ENCODE data around the gene SCFD2.

Gene SCFD2

GRCh38 chr4:53377319-53378170, 11.7 kb upstream of the SCFD2 start, which contains the start of gene FIP1L1:
TSS of gene FIP1L1 (plus strand) at chr4:53377641. CDS start at chr4:53377839, 198 bp downstream.
- TF ChIP-seq GABPA (IDR thresholded peaks at IDR 0.05; ENCODE audit: low read depth) = peak; percentile 79
- TF ChIP-seq REST (IDR thresholded peaks at IDR 0.05; ENCODE audit: insufficient replicate concordance, low read depth) = no peak
- peak; percentile 91 for TF ChIP-seq POLR2AphosphoS5 (IDR thresholded peaks at IDR 0.05; ENCODE audit: low read depth)
- TF ChIP-seq SPI1 (IDR thresholded peaks at IDR 0.05; ENCODE audit: borderline replicate concordance, low read depth) = peak; percentile 54; the same call in 1 of the 2 replicates
- TF ChIP-seq CTCF (IDR thresholded peaks at IDR 0.05; ENCODE audit: insufficient read depth, low read length) = no peak
- Histone ChIP-seq H3K27ac (replicated peaks) (peak within 1 kb of the TSS; percentile 83), H3K27me3 (ENCODE audit: insufficient read depth, poor library complexity, severe bottlenecking) (no peaks in the 10 kb centered on the region), H3K4me3 (replicated peaks; ENCODE audit: insufficient read depth, low read length) (peak within 1 kb of the TSS; percentile 81)
- DNase-seq (ENCODE audit: low read depth in 1 of 2, low spot score in 1 of 2) = peak; percentile 90 to 94

GRCh38 chr4:53376900-53377299, 11.0 kb upstream of the SCFD2 start:
- peak overlapping the region; percentile 83 for H3K27ac ChIP-seq (replicated peaks)
- H3K27me3 ChIP-seq (ENCODE audit: insufficient read depth, poor library complexity, severe bottlenecking) = no peaks in the 10 kb centered on the region
- no peak for DNase-seq (ENCODE audit: low read depth in 1 of 2, low spot score in 1 of 2)
- peak; percentile 61; the same call in 1 of the 2 replicates for TF ChIP-seq SPI1 (IDR thresholded peaks at IDR 0.05; ENCODE audit: borderline replicate concordance, low read depth)
- TF ChIP-seq REST (IDR thresholded peaks at IDR 0.05; ENCODE audit: insufficient replicate concordance, low read depth) = no peak
- no peak for TF ChIP-seq POLR2AphosphoS5 (IDR thresholded peaks at IDR 0.05; ENCODE audit: low read depth)
- no peak for TF ChIP-seq CTCF (IDR thresholded peaks at IDR 0.05; ENCODE audit: insufficient read depth, low read length)
- no peak for TF ChIP-seq GABPA (IDR thresholded peaks at IDR 0.05; ENCODE audit: low read depth)
- peak overlapping the region; percentile 81 for H3K4me3 ChIP-seq (replicated peaks; ENCODE audit: insufficient read depth, low read length)

- TF ChIP-seq CTCF (IDR thresholded peaks at IDR 0.05; ENCODE audit: insufficient read depth, low read length) (no peak), SPI1 (IDR thresholded peaks at IDR 0.05; ENCODE audit: borderline replicate concordance, low read depth) (no peak), POLR2AphosphoS5 (IDR thresholded peaks at IDR 0.05; ENCODE audit: low read depth) (no peak), REST (IDR thresholded peaks at IDR 0.05; ENCODE audit: insufficient replicate concordance, low read depth) (no peak), GABPA (IDR thresholded peaks at IDR 0.05; ENCODE audit: low read depth) (no peak)
- H3K27ac ChIP-seq (replicated peaks) = no peak overlapping the region
- no peak for DNase-seq (ENCODE audit: low read depth in 1 of 2, low spot score in 1 of 2)
- no peaks in the 10 kb centered on the region for H3K27me3 ChIP-seq (ENCODE audit: insufficient read depth, poor library complexity, severe bottlenecking)
- H3K4me3 ChIP-seq (replicated peaks; ENCODE audit: insufficient read depth, low read length) = no peak overlapping the region
Observed at GRCh38 chr4:53374777-53375258, 9.0 kb upstream of the SCFD2 start.

Measured in HL-60 (cell line).